Breast epithelium (tissue), 4 donors: Measurements from ENCODE around the gene CNGB1. TPM values are rescaled to one million over a fixed set of nuclear protein-coding genes. Genes with fewer than 3 reads are reported as not detected.

Experiments used
- DNase-seq, 2 donors: peaks; one replicate each; pipeline ENCODE4 v3.0.0-alpha.2; 2019; ENCODE audit warnings: low spot score in 2 of 2
- H3K27ac ChIP-seq, 2 donors: fragments of 200-600 bp; sonication (generic) in 1 of 2; one replicate each; pipeline ENCODE4 v1.5.1; 2016 to 2019; ENCODE audit warnings: mild to moderate bottlenecking in 1 of 2
- H3K27me3 ChIP-seq, 2 donors: fragments of 200-600 bp; sonication (generic) in 1 of 2; one replicate each; pipeline versions ENCODE4 v1.5.1 to v1.6.0; 2017 to 2019; ENCODE audit warnings: control low read depth in 1 of 2, mild to moderate bottlenecking in 1 of 2
- H3K36me3 ChIP-seq: fragments of 200-600 bp; one replicate; pipeline ENCODE4 v1.5.1; 2019
- H3K4me1 ChIP-seq, 2 donors: fragments of 200-600 bp; sonication (generic); one replicate each; pipeline ENCODE4 v1.5.1; 2016 to 2019; ENCODE audit warnings: control low read depth in 1 of 2
- H3K4me3 ChIP-seq, 3 donors: fragments of 200-600 bp; sonication (generic); 1 replicate in 2 of 3; 2 replicates in 1 of 3; pipeline ENCODE4 v1.5.1; 2016 to 2019; ENCODE audit warnings: mild to moderate bottlenecking in 3 of 3, moderate library complexity in 2 of 3
- H3K9me3 ChIP-seq, 2 donors: fragments of 200-600 bp; sonication (generic) in 1 of 2; one replicate each; pipeline ENCODE4 v1.5.1; 2016 to 2019; ENCODE audit warnings: control low read depth in 1 of 2
- CTCF ChIP-seq, 3 donors: fragments of 450-650 bp; IDR thresholded peaks; one replicate each; pipeline ENCODE4 v1.5.1; 2016 to 2017; ENCODE audit warnings: antibody characterized with exemption in 3 of 3, mild to moderate bottlenecking in 3 of 3, moderate library complexity in 3 of 3
- POLR2A ChIP-seq: fragments of 450-650 bp; IDR thresholded peaks from one replicate; pipeline ENCODE4 v1.6.1; 2016; ENCODE audit warnings: antibody characterized with exemption, mild to moderate bottlenecking, moderate library complexity
- POLR2AphosphoS5 ChIP-seq, 3 donors: sonication (generic); formaldehyde crosslinking; IDR thresholded peaks; one replicate each; pipeline ENCODE4 v1.6.1; 2017; ENCODE audit warnings: antibody characterized with exemption in 3 of 3
- intact Hi-C: fragments of 100-400 bp; cut with DNase I; formaldehyde crosslinking; loops from one replicate; pipeline ENCODE4 v1.15.1; 2023; ENCODE audit warnings: low total_unique reads
- total RNA-seq, 3 donors: library from RNA; depleted of rRNA; stranded (reverse); fragments of >200 nt; gene quantifications; one replicate each; pipeline ENCODE4 v1.1.0, GENCODE V29; 2016

Gene CNGB1
- total RNA-seq, 3 donors from 2014 or later = not detected

- TF ChIP-seq CTCF (IDR thresholded peaks at IDR 0.05) (no peak), POLR2A (no peak), POLR2AphosphoS5 (IDR thresholded peaks at IDR 0.05) (no peak)
- H3K4me1 ChIP-seq = no peaks in the 10 kb centered on the region
- no peaks in the 10 kb centered on the region for H3K9me3 ChIP-seq
- intact Hi-C loops = no loop called here
- H3K27ac ChIP-seq = no peak overlapping the region
- no peaks in the 10 kb centered on the region for H3K36me3 ChIP-seq
- H3K27me3 ChIP-seq = no peaks in the 10 kb centered on the region
- no peak for DNase-seq
- no peak overlapping the region for H3K4me3 ChIP-seq
Observed at GRCh38 chr16:57865746-57866528, 105.0 kb downstream of the CNGB1 start.

GRCh38 chr16:57863434-57864160 lies 107.3 kb downstream of the CNGB1 start:
- Histone ChIP-seq H3K4me3 (no peak overlapping the region), H3K4me1 (no peaks in the 10 kb centered on the region), H3K27me3 (no peaks in the 10 kb centered on the region), H3K36me3 (no peaks in the 10 kb centered on the region), H3K27ac (no peak overlapping the region), H3K9me3 (no peaks in the 10 kb centered on the region)
- intact Hi-C loops = no loop called here
- DNase-seq = peak in 1 of 2 donors; percentile 61
- TF ChIP-seq CTCF (IDR thresholded peaks at IDR 0.05) (peak in 2 of 3 donors; percentile 58 to 59), POLR2AphosphoS5 (IDR thresholded peaks at IDR 0.05) (no peak)

GRCh38 chr16:57862698-57863433 lies 108.1 kb downstream of the CNGB1 start:
- no peak for DNase-seq
- intact Hi-C loops = no loop called here
- Histone ChIP-seq H3K4me3 (no peak overlapping the region), H3K27ac (no peak overlapping the region), H3K4me1 (no peaks in the 10 kb centered on the region), H3K36me3 (no peaks in the 10 kb centered on the region), H3K9me3 (no peaks in the 10 kb centered on the region), H3K27me3 (no peaks in the 10 kb centered on the region)
- TF ChIP-seq POLR2AphosphoS5 (IDR thresholded peaks at IDR 0.05) = no peak
- no peak for TF ChIP-seq CTCF (IDR thresholded peaks at IDR 0.05)
- no peak for TF ChIP-seq POLR2A

- Histone ChIP-seq H3K36me3 (no peaks in the 10 kb centered on the region), H3K27ac (no peak overlapping the region), H3K27me3 (no peaks in the 10 kb centered on the region), H3K4me3 (no peak overlapping the region), H3K4me1 (no peaks in the 10 kb centered on the region), H3K9me3 (peaks cover 0 to 10% of the 10 kb centered on the region in 2 donors)
- intact Hi-C loops = no loop called here
- DNase-seq = no peak
- no peak for TF ChIP-seq POLR2A
- no peak for TF ChIP-seq POLR2AphosphoS5 (IDR thresholded peaks at IDR 0.05)
- no peak for TF ChIP-seq CTCF (IDR thresholded peaks at IDR 0.05)
Observed at GRCh38 chr16:57859331-57859730, 111.6 kb downstream of the CNGB1 start.
